ENCODE measurements around the gene AKIP1.

AKIP1 gene

DNA sequence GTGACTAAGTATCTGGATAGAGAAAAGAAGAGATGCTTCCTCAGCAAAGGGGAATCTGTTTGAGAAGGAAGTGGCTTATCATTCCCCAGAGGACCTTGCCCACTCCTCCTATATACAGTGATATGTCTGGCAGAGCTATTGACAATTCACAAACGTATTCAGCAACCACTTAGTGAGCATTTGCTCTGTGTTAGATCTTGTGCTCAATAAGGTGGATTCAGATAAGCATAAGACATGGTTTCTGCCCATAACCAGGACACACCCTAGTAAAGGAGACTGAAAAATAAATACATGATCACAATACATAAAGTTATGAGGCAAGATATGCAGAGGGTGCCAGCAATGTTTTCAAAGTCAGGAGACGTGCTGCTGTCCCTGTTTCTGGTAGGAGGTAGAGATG is 51.9 kb downstream of the AKIP1 start:
- DNase-seq, result no peak

DNA sequence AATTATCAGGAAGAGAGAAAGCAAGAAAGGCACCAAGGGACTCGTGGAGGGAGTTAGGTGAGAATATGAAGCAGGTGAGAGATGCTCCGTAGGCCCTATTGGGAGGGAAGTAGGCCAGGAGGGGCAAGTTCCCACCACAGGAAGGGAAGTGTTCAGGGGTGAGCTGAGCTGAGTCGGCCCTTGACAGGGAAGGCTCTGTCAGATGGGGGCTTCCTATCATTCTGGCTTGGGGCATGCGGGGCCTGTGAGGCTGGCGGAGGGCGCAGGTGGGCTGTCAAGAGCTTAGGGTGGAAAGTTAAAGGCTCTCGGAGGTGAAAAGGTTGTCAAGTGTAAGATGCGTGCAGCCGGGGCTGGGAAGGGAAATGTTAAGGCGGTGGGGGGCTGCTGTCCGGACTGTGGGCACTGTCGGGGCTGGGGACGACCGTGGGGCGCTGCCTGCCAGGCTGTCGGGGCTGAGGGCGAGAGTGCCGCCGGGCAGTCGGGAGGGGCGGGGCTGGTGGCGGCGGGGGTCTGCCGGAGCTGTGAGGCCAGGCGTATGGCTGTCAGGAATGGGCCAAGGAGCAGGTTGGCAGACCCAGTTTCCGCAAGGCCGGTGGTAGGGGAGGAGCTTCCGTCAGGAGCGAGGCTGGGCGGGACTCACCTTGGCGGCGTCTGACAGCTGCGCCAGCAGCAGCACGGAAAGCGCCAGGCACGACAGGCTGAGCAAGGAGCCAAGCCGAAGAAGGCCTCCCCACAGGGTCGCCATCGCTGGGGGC is 52.8 kb downstream of the AKIP1 start:
- DNase-seq, result peak; percentile 69

DNA sequence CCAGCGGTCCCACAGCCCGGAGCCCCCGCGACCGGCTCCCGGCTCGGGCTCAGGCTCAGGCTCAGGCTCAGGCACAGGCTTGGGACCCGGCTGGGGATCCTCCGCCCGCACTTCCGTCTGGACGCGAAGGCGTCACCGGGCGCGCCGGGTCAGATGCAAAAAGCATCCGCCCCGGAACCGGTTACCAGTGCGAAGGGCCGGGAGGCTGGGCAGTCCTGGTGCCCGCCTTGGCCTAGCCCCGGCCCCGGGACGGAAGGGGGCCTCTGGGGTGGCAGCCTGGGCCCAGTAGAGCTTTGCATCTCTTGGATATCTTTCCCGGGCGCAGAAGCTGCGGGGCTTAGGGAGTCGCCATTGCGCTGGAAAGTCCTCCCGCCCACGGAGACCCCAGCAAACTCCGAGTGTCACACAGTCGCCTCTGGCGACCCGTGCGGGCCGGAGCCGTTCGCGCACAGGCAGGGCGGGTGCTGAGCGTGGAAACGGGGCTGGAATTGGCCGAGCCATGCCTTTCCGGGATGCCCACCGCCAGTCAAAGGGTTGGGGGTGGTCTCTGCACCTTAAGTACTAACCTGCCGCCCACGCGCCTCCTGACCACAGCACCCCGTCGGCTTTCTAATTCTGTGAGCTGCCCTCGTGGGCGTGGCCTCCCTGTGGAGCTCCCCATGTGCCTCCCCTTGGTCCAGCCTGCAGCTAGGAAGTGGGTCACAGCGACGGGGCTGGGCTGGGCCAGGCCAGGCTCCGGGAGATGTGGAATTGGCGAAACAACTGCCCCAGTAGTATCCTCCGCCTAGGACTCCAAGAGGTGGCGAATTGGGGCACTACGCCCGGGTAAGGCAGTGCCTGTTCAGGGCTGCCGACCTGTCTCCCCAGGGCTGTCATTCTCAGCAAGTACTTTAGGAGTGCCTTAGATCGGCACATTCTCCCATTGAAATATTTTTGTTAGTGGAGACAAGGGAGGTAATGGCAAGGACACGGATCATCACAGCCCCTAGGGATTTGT is 53.6 kb downstream of the AKIP1 start, which contains the start of gene TMEM9B:
TSS of gene TMEM9B (minus strand) at position 119 of the 997 bp plus-strand sequence. CDS start 129 bp downstream, outside the sequence.
- DNase-seq, result peak; percentile 86

DNA sequence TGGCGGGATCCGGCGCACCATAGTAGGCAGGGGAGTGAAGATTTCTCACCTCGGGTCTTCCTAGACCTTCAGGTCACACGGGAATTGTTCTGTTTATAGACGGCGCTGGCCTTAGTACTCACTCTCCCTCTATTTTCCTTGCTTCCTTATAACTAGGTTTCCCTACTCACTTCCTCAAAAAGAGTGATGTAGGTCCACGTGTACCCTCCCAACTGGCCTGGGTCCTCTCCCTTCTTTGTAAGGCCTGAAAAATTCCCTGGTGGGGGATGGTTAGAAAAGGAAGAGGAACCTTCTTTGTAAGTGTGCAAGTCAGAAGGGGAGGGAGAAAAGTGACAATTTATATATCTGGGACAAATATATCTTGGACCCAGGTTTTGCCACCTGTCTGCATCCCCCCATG is 56.2 kb downstream of the AKIP1 start:
- DNase-seq, result no peak

Measured in NCI-H774 (cell line).